ENCODE measurements around the gene ASB2.

- TF ChIP-seq, protein P1, sequence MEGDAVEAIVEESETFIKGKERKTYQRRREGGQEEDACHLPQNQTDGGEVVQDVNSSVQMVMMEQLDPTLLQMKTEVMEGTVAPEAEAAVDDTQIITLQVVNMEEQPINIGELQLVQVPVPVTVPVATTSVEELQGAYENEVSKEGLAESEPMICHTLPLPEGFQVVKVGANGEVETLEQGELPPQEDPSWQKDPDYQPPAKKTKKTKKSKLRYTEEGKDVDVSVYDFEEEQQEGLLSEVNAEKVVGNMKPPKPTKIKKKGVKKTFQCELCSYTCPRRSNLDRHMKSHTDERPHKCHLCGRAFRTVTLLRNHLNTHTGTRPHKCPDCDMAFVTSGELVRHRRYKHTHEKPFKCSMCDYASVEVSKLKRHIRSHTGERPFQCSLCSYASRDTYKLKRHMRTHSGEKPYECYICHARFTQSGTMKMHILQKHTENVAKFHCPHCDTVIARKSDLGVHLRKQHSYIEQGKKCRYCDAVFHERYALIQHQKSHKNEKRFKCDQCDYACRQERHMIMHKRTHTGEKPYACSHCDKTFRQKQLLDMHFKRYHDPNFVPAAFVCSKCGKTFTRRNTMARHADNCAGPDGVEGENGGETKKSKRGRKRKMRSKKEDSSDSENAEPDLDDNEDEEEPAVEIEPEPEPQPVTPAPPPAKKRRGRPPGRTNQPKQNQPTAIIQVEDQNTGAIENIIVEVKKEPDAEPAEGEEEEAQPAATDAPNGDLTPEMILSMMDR (IDR thresholded peaks at IDR 0.05; ENCODE audit: poor library complexity, severe bottlenecking): no peak
- TF ChIP-seq EZH2 (IDR thresholded peaks at IDR 0.05; ENCODE audit: borderline replicate concordance, insufficient read depth, low read length, poor library complexity, severe bottlenecking) (no peak), EP300 (conservative IDR thresholded peaks at IDR 0.05; ENCODE audit: poor library complexity, severe bottlenecking) (no peak), SMC3 (conservative IDR thresholded peaks at IDR 0.05; ENCODE audit: poor library complexity) (no peak), POLR2AphosphoS5 (IDR thresholded peaks at IDR 0.05) (no peak), MXI1 (conservative IDR thresholded peaks at IDR 0.05; ENCODE audit: poor library complexity, severe bottlenecking) (no peak), RAD21 (conservative IDR thresholded peaks at IDR 0.05) (no peak)
- TF ChIP-seq, protein P2, sequence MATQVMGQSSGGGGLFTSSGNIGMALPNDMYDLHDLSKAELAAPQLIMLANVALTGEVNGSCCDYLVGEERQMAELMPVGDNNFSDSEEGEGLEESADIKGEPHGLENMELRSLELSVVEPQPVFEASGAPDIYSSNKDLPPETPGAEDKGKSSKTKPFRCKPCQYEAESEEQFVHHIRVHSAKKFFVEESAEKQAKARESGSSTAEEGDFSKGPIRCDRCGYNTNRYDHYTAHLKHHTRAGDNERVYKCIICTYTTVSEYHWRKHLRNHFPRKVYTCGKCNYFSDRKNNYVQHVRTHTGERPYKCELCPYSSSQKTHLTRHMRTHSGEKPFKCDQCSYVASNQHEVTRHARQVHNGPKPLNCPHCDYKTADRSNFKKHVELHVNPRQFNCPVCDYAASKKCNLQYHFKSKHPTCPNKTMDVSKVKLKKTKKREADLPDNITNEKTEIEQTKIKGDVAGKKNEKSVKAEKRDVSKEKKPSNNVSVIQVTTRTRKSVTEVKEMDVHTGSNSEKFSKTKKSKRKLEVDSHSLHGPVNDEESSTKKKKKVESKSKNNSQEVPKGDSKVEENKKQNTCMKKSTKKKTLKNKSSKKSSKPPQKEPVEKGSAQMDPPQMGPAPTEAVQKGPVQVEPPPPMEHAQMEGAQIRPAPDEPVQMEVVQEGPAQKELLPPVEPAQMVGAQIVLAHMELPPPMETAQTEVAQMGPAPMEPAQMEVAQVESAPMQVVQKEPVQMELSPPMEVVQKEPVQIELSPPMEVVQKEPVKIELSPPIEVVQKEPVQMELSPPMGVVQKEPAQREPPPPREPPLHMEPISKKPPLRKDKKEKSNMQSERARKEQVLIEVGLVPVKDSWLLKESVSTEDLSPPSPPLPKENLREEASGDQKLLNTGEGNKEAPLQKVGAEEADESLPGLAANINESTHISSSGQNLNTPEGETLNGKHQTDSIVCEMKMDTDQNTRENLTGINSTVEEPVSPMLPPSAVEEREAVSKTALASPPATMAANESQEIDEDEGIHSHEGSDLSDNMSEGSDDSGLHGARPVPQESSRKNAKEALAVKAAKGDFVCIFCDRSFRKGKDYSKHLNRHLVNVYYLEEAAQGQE (IDR thresholded peaks at IDR 0.05; ENCODE audit: borderline replicate concordance): no peak
Observed at GRCh38 chr14:93965946-93966474, 10.4 kb downstream of the ASB2 start.
